Activated T-helper 2 cell treated with anti-CD3 and anti-CD28 coated beads, Interferon-gamma antibody, Interleukin-2, Interleukin-4, amounts not matched to agents 10 μg/mL and 5 μg/mL and 100 μg/mL, durations not matched to agents 14 hours and 24 hours and 36 hours (primary cell): ENCODE data around the gene EVX1. TPM values are rescaled to one million over a fixed set of nuclear protein-coding genes. Genes with fewer than 3 reads are reported as not detected.

ENCODE experiments used
- total RNA-seq: library from RNA; stranded (reverse); gene quantifications from 2 replicates; pipeline ENCODE4 v1.2.3, GENCODE V29; 2022

EVX1 gene
- total RNA-seq, 1 donor from 2014 or later, result not detected

Other genes starting within 250 kb of the EVX1 start
- gene HOXA1, start 146.8 kb upstream of the EVX1 start, total RNA-seq, result 0.11 and 0.16 TPM in 2 replicates
- not detected in 2 replicates for gene HOXA2, start 140.1 kb upstream of the EVX1 start, total RNA-seq
- gene HOXA4, start 112.0 kb upstream of the EVX1 start, total RNA-seq, result not detected in 2 replicates
- gene HOXA5, start 99.1 kb upstream of the EVX1 start, total RNA-seq, result not detected in 2 replicates
- gene HOXA6, start 95.0 kb upstream of the EVX1 start, total RNA-seq, result not detected in 2 replicates
- not detected in 2 replicates for gene HOXA3, start 90.2 kb upstream of the EVX1 start, total RNA-seq
- gene HOXA7, start 86.1 kb upstream of the EVX1 start, total RNA-seq, result not detected in 2 replicates
- not detected in 2 replicates for gene HOXA9, start 77.3 kb upstream of the EVX1 start, total RNA-seq
- not detected in 2 replicates for gene HOXA10, start 68.5 kb upstream of the EVX1 start, total RNA-seq
- gene HOXA11, start 57.6 kb upstream of the EVX1 start, total RNA-seq, result not detected in 2 replicates
- gene HOXA13, start 42.7 kb upstream of the EVX1 start, total RNA-seq, result not detected in 2 replicates